DOHH2 (cell line): ENCODE measurements around the gene ALCAM.

Experiments
- EZH2phosphoT487 ChIP-seq: fragments of 200-600 bp; sonication (generic); IDR thresholded peaks from 2 replicates; pipeline ENCODE4 v1.6.1; 2017; ENCODE audit warnings: borderline replicate concordance, mild to moderate bottlenecking, antibody characterized with exemption, low read length, moderate library complexity, mixed read lengths
- TF ChIP-seq, protein P1 (sequence below): fragments of 200-600 bp; sonication (generic); IDR thresholded peaks from one replicate; pipeline ENCODE4 v1.5.1; 2014; ENCODE audit warnings: antibody characterized with exemption, mild to moderate bottlenecking, low read depth, low read length; ENCODE audit not compliant: poor library complexity, severe bottlenecking

DNA sequence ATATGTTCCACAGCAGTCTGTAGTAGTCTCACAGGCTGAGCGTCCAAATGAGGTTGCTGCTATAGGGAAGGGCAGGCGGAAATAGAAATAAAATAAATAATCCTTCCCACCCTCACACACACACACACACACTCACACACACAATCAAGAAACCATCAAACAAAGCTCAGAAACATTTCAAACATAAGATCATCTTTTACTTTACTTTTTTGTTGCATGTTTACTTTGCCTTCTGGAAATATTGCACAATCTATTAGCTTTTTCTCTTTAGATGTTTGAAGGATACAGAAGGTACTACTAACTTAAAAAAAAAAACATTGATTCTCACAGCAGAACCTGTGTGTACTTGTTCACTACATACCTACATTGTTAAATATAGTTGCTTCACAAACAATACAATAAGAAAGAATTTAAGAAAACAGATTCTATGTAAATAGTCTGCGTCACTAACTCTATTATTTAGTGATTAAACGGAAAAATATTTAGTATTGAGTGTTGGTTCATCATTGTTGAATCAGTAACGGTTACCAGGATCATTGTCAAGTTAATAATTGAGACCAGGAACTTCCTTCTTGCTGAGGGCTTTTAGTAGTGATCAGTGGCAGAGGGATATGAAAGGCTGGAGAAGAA is 20.5 kb downstream of the ALCAM start:
- TF ChIP-seq, protein P1, sequence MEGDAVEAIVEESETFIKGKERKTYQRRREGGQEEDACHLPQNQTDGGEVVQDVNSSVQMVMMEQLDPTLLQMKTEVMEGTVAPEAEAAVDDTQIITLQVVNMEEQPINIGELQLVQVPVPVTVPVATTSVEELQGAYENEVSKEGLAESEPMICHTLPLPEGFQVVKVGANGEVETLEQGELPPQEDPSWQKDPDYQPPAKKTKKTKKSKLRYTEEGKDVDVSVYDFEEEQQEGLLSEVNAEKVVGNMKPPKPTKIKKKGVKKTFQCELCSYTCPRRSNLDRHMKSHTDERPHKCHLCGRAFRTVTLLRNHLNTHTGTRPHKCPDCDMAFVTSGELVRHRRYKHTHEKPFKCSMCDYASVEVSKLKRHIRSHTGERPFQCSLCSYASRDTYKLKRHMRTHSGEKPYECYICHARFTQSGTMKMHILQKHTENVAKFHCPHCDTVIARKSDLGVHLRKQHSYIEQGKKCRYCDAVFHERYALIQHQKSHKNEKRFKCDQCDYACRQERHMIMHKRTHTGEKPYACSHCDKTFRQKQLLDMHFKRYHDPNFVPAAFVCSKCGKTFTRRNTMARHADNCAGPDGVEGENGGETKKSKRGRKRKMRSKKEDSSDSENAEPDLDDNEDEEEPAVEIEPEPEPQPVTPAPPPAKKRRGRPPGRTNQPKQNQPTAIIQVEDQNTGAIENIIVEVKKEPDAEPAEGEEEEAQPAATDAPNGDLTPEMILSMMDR, result no peak
- no peak for TF ChIP-seq EZH2phosphoT487
